KOPT-K1 (cell line): Measurements from ENCODE around the gene EGLN2.
A peak's percentile ranks its signal among the peaks of the same experiment; 100 is the strongest.

Source experiments
- H3K27ac ChIP-seq: fragments of 200-600 bp; sonication (generic); 2 replicates; pipeline ENCODE4 v1.5.1; 2016; ENCODE audit warnings: antibody characterized with exemption, mild to moderate bottlenecking, low read depth, low read length; ENCODE audit not compliant: poor library complexity, severe bottlenecking
- H3K36me3 ChIP-seq: fragments of 200-600 bp; sonication (generic); 2 replicates; pipeline ENCODE4 v1.5.1; 2017; ENCODE audit warnings: antibody characterized with exemption, mild to moderate bottlenecking, low read length, moderate library complexity; ENCODE audit not compliant: insufficient read depth
- H3K9me3 ChIP-seq: fragments of 200-600 bp; sonication (generic); 2 replicates; pipeline ENCODE4 v1.5.1; 2017; ENCODE audit warnings: antibody characterized with exemption, low read length, mild to moderate bottlenecking; ENCODE audit not compliant: insufficient read depth, poor library complexity, severe bottlenecking

EGLN2 gene

GRCh38 chr19:40798683-40799557 lies at the start of gene EGLN2:
EGLN2 (plus strand) TSS chr19:40799191; CDS start chr19:40800573, 1,382 bp downstream.
- Histone ChIP-seq H3K27ac (peak within 1 kb of the TSS; percentile 86), H3K36me3 (peaks cover 33% of the 10 kb centered on the region), H3K9me3 (no peaks in the 10 kb centered on the region)

- Histone ChIP-seq H3K9me3 (no peaks in the 10 kb centered on the region), H3K36me3 (peaks cover 25% of the 10 kb centered on the region), H3K27ac (peak within 1 kb of the TSS; percentile 92)
Observed at GRCh38 chr19:40750058-40750873, 48.7 kb upstream of the EGLN2 start, which contains the start of gene ACTMAP. ACTMAP (minus strand) TSS chr19:40750477; CDS start chr19:40749803, 674 bp downstream.

- Histone ChIP-seq H3K9me3 (no peaks in the 10 kb centered on the region), H3K36me3 (peaks cover 32% of the 10 kb centered on the region), H3K27ac (peak within 1 kb of the TSS; percentile 92)
Observed at GRCh38 chr19:40750874-40751537, 48.0 kb upstream of the EGLN2 start, which contains the start of gene SNRPA. SNRPA (plus strand) TSS chr19:40751203; CDS start chr19:40751409, 206 bp downstream.

GRCh38 chr19:40752257-40752781 lies 46.7 kb upstream of the EGLN2 start:
- no peaks in the 10 kb centered on the region for H3K9me3 ChIP-seq
- peaks cover 46% of the 10 kb centered on the region for H3K36me3 ChIP-seq
- H3K27ac ChIP-seq, result peak overlapping the region; percentile 92

- H3K36me3 ChIP-seq, result peaks cover 68% of the 10 kb centered on the region
Observed at GRCh38 chr19:40754611-40755247, 44.3 kb upstream of the EGLN2 start.

GRCh38 chr19:40755248-40755624 lies 43.8 kb upstream of the EGLN2 start:
- no peak overlapping the region for H3K27ac ChIP-seq
- peaks cover 73% of the 10 kb centered on the region for H3K36me3 ChIP-seq
- no peaks in the 10 kb centered on the region for H3K9me3 ChIP-seq

More at GRCh38 chr19:40754611-40755247, 44.3 kb upstream of the EGLN2 start:
- no peaks in the 10 kb centered on the region for H3K9me3 ChIP-seq
- no peak overlapping the region for H3K27ac ChIP-seq

GRCh38 chr19:40755791-40756190 lies 43.2 kb upstream of the EGLN2 start:
- Histone ChIP-seq H3K9me3 (no peaks in the 10 kb centered on the region), H3K27ac (no peak overlapping the region), H3K36me3 (peaks cover 78% of the 10 kb centered on the region)

- Histone ChIP-seq H3K27ac (no peak overlapping the region), H3K9me3 (no peaks in the 10 kb centered on the region), H3K36me3 (peaks cover 86% of the 10 kb centered on the region)
Observed at GRCh38 chr19:40756502-40757110, 42.4 kb upstream of the EGLN2 start.

GRCh38 chr19:40758491-40758890 lies 40.5 kb upstream of the EGLN2 start:
- Histone ChIP-seq H3K27ac (no peak overlapping the region), H3K36me3 (peaks cover 98% of the 10 kb centered on the region), H3K9me3 (no peaks in the 10 kb centered on the region)

- no peaks in the 10 kb centered on the region for H3K9me3 ChIP-seq
- H3K27ac ChIP-seq, result no peak overlapping the region
- H3K36me3 ChIP-seq, result peaks cover 98% of the 10 kb centered on the region
Observed at GRCh38 chr19:40759352-40759751, 39.6 kb upstream of the EGLN2 start.

GRCh38 chr19:40762754-40763470 lies 36.1 kb upstream of the EGLN2 start:
- Histone ChIP-seq H3K36me3 (peaks cover 91% of the 10 kb centered on the region), H3K27ac (no peak overlapping the region)

GRCh38 chr19:40763526-40763925 lies 35.5 kb upstream of the EGLN2 start:
- H3K27ac ChIP-seq, result no peak overlapping the region
- no peaks in the 10 kb centered on the region for H3K9me3 ChIP-seq
- H3K36me3 ChIP-seq, result peaks cover 87% of the 10 kb centered on the region

More at GRCh38 chr19:40762754-40763470, 36.1 kb upstream of the EGLN2 start:
- H3K9me3 ChIP-seq, result no peaks in the 10 kb centered on the region

GRCh38 chr19:40763963-40764362 lies 35.0 kb upstream of the EGLN2 start:
- Histone ChIP-seq H3K36me3 (peaks cover 87% of the 10 kb centered on the region), H3K9me3 (no peaks in the 10 kb centered on the region), H3K27ac (no peak overlapping the region)
